ENCODE data around the gene HDAC2.
A peak's percentile ranks its signal among the peaks of the same experiment; 100 is the strongest.
"Not testable (repeated sequence)": the region's sequence is repeated elsewhere in the genome, so short reads cannot be mapped to it uniquely, and the experiment has no call there.

The HDAC2 gene

DNA sequence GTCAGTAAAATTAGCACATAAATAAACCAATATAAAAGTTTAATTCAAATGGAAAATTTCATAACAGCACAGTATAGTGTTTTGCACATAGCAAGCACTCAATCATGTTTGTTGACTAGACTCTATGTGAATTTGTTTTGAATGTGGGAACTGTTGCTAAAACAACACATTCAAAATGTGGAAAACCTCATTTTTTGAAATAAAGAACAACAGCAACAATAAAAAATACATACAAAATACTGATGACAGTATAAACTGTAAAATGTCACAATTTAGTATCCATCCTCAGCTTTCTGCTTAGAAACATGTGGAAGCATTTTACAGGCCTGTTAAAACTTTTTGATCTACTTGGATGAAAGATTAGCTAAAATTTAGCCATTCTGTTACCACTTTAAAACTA is 47.4 kb downstream of the HDAC2 start:
- TF ChIP-seq, protein P1, sequence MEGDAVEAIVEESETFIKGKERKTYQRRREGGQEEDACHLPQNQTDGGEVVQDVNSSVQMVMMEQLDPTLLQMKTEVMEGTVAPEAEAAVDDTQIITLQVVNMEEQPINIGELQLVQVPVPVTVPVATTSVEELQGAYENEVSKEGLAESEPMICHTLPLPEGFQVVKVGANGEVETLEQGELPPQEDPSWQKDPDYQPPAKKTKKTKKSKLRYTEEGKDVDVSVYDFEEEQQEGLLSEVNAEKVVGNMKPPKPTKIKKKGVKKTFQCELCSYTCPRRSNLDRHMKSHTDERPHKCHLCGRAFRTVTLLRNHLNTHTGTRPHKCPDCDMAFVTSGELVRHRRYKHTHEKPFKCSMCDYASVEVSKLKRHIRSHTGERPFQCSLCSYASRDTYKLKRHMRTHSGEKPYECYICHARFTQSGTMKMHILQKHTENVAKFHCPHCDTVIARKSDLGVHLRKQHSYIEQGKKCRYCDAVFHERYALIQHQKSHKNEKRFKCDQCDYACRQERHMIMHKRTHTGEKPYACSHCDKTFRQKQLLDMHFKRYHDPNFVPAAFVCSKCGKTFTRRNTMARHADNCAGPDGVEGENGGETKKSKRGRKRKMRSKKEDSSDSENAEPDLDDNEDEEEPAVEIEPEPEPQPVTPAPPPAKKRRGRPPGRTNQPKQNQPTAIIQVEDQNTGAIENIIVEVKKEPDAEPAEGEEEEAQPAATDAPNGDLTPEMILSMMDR (conservative IDR thresholded peaks at IDR 0.05; ENCODE audit: control insufficient read depth, insufficient read depth, low read depth, low read length), result no peak
- no peak overlapping the region for H3K4me3 ChIP-seq (ENCODE audit: control insufficient read depth, low read depth, low read length)
- DNase-seq (ENCODE audit: low read depth), result no peak

DNA sequence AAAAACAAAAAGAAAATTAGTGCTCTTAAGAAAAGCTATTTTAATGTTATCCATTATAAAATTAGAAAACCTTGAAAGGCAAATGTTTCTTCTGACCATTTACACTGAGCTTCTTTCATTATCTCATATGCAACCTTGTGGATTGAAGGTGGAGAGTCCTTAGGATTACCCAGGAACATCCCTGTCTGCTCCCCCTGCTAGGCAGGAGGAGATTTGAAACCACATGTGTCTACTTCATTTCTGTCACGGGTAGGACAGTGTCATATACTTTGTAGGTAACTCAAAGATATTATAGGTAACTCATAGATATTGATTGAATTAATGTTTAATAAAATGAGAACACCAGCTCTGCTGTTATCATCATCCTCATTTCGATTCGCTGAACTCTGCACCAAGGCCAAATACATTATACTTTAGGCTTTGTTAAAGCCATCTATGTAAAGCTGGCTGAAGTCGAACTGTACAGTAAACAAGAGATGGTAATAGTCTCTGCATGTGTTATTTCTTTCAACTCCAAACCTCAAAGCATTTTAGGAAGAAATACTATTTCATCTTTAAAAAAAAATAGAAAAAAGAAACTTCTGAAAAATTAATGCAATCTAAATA is 49.5 kb downstream of the HDAC2 start:
- H3K4me3 ChIP-seq (ENCODE audit: control insufficient read depth, low read depth, low read length), result no peak overlapping the region
- TF ChIP-seq, protein P1 (conservative IDR thresholded peaks at IDR 0.05; ENCODE audit: control insufficient read depth, insufficient read depth, low read depth, low read length), result no peak
- DNase-seq (ENCODE audit: low read depth), result no peak

DNA sequence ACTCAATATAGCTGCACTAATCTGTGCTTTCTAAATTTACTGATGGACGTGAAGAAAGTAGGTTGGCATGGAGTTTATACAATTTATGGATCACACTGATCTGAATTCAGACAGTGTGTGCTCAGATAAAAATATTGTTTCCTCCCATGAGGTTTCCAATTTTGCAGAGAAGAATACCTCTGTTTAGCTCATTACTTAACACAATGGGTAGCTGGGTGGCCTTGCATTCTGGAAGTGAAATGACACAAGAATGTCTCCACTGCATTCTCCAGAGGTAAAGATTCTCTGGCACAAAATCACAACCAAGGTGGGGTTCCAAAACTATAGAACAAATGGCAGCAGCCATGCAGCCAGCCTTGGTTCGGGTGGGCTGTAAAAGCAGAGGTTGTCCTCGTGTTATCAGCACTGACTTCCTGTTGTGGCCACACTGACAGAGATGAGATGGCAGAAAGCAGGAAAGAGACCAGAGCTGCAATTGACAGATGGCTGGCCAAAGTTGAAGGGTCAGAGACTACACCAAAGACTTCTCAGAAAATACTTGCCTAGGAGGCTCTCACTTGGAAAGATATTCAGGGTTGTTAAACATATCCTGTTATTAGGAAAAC is 50.2 kb downstream of the HDAC2 start:
- no peak overlapping the region for H3K4me3 ChIP-seq (ENCODE audit: control insufficient read depth, low read depth, low read length)
- TF ChIP-seq, protein P1 (conservative IDR thresholded peaks at IDR 0.05; ENCODE audit: control insufficient read depth, insufficient read depth, low read depth, low read length), result no peak
- DNase-seq (ENCODE audit: low read depth), result no peak

DNA sequence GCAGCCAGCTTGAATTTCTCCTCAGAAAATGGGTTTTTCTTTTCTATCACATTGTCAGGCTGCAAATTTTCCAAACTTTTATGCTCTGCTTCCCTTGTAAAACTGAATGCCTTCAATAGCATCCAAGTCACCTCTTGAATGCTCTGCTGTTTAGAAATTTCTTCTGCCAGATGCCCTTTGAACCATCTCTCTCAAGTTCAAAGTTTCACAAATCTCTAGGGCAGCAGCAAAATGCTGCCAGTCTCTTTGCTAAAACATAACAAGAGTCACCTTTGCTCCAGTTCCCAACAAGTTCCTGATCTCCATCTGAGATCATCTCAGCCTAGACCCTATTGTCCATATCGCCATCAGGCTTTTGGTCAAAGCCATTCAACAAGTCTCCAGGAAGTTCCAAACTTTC is 60.7 kb downstream of the HDAC2 start:
- not testable (repeated sequence) for DNase-seq (ENCODE audit: low read depth); H3K4me3 ChIP-seq (ENCODE audit: control insufficient read depth, low read depth, low read length)

DNA sequence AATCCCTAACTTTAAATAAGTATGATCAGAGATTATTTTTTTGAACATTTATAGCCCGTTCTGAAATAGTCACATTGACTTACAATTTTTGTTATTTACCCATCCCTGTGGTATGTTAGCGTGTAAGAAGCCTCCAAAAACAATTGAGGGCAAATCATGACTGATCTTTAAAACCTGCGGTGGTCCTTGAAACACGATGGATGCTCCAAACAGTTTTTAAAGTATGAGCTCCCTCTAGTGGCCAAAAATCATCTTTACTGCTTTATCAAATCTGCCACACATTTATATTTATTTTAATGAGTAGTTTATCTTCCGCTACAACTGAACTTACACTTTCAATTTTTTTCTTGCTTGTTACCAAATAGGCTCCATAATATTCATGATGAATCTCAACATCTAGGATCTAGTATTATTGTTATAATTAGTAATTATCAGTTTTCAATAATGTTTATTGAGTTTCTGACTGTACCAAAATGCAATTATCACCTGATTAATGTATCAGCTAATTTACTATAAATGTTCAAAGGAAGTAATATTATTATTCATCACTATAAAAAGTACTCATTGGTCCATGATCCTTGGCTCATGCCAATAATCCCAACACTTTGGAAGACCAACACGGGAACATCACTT is 61.6 kb downstream of the HDAC2 start:
- TF ChIP-seq, protein P1 (conservative IDR thresholded peaks at IDR 0.05; ENCODE audit: control insufficient read depth, insufficient read depth, low read depth, low read length), result peak; percentile 53
- peak; percentile 74 for DNase-seq (ENCODE audit: low read depth)
- H3K4me3 ChIP-seq (ENCODE audit: control insufficient read depth, low read depth, low read length), result no peak overlapping the region

DNA sequence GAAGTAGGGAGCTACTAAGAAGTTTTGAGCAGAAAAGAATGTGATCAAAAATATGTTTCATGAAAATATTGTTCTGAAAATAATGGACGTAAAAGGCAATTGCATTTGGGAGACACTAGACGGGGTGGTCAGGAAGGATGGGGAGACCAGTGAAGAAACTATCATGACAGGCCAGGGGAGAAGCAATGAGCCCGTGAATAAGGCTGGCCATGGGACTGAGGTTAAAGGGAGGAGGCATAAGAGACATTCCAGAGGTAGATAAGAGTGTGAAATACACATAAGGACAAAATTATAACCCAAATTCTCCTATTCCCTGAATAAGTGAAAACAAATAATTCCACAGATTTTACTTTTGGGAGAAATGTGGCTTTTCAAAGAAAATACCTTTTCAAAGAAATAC is 62.1 kb downstream of the HDAC2 start:
- no peak for DNase-seq (ENCODE audit: low read depth)
- no peak overlapping the region for H3K4me3 ChIP-seq (ENCODE audit: control insufficient read depth, low read depth, low read length)
- TF ChIP-seq, protein P1 (conservative IDR thresholded peaks at IDR 0.05; ENCODE audit: control insufficient read depth, insufficient read depth, low read depth, low read length), result no peak

DNA sequence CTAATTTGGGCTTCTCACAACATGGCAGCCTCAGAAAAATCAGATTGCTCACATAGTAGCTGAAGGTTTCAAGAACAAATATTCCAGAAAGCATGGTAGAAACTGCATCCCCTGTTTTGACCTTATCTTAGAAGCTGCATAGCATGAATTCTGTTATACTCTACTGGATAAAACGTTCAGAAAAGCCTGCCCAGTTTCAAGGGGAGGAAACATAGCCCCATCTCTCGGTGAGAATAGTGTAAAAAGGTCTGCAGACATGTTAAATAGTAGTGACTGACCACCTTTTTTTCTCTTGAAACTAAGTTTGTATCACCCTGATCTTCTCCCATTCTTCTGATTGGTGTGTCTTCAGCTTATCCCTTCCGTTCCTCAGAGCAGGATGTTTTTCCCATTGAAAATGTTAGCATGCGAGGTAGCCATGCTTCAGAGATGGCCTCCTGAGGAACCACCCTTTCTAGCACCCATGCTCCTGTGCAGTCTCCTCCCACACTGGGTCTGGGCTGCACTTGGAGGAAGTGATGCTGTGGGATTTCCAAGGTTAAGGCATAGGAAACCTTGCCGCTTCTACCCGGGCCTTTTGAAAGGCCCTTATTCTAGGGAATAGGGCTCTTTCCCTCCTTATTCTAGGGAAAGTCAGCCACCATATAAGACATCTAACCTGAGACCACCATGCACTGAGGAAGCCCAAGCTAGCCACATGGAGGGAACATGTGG is 63.7 kb downstream of the HDAC2 start:
- no peak overlapping the region for H3K4me3 ChIP-seq (ENCODE audit: control insufficient read depth, low read depth, low read length)
- no peak for DNase-seq (ENCODE audit: low read depth)
- TF ChIP-seq, protein P1 (conservative IDR thresholded peaks at IDR 0.05; ENCODE audit: control insufficient read depth, insufficient read depth, low read depth, low read length), result no peak
